Trophoblast cell (in vitro differentiated cells and primary cell): Measurements from ENCODE around the gene MTCP1.

ENCODE experiments used
- DNase-seq, 2 donors: peaks; one replicate each; pipeline ENCODE4 v3.0.0-alpha.2; 2016
- H2AFZ ChIP-seq: 2 replicates; pipeline ENCODE4 v1.6.1; 2013; ENCODE audit warnings: low read length, moderate library complexity, mild to moderate bottlenecking; ENCODE audit not compliant: insufficient read depth, poor library complexity
- H2AK5ac ChIP-seq: 2 replicates; pipeline ENCODE4 v1.6.1; 2013; ENCODE audit warnings: mild to moderate bottlenecking, low read length
- H2BK120ac ChIP-seq: 2 replicates; pipeline ENCODE4 v1.6.1; 2013; ENCODE audit warnings: low read length, mild to moderate bottlenecking, moderate library complexity; ENCODE audit not compliant: insufficient read depth, poor library complexity
- H2BK12ac ChIP-seq: 2 replicates; pipeline ENCODE4 v1.6.1; 2013; ENCODE audit warnings: mild to moderate bottlenecking, low read length, moderate library complexity
- H2BK5ac ChIP-seq: 2 replicates; pipeline ENCODE4 v1.6.1; 2013; ENCODE audit warnings: low read length, low read depth, moderate library complexity, mild to moderate bottlenecking; ENCODE audit not compliant: poor library complexity
- H3K14ac ChIP-seq: 2 replicates; pipeline ENCODE4 v1.6.1; 2013; ENCODE audit warnings: mild to moderate bottlenecking, low read length
- H3K18ac ChIP-seq: 2 replicates; pipeline ENCODE4 v1.6.1; 2013; ENCODE audit warnings: mild to moderate bottlenecking, low read length
- H3K23ac ChIP-seq: 2 replicates; pipeline ENCODE4 v1.6.1; 2013; ENCODE audit warnings: low read length
- H3K27ac ChIP-seq: 2 replicates; pipeline ENCODE4 v1.5.1; 2013; ENCODE audit warnings: low read depth, mild to moderate bottlenecking, inconsistent platforms, low read length, moderate library complexity
- H3K27me3 ChIP-seq: 2 replicates; pipeline ENCODE4 v1.6.1; 2013; ENCODE audit warnings: inconsistent platforms, mild to moderate bottlenecking, low read length, moderate library complexity; ENCODE audit not compliant: insufficient read depth
- H3K36me3 ChIP-seq, 2 experiments: 1 replicate in 1 of 2; 2 replicates in 1 of 2; pipeline ENCODE4 v1.6.1; 2013; ENCODE audit warnings: low read length in 2 of 2, mild to moderate bottlenecking in 2 of 2, moderate library complexity in 1 of 2; ENCODE audit not compliant: insufficient read depth in 2 of 2, control insufficient read depth in 1 of 2
- H3K4ac ChIP-seq: 2 replicates; pipeline ENCODE4 v1.6.1; 2013; ENCODE audit warnings: low read depth, mild to moderate bottlenecking, low read length, moderate library complexity
- H3K4me1 ChIP-seq, 2 experiments: 1 replicate in 1 of 2; 2 replicates in 1 of 2; pipeline ENCODE4 v1.6.1; 2013; ENCODE audit warnings: low read length in 2 of 2, mild to moderate bottlenecking in 2 of 2, moderate library complexity in 1 of 2; ENCODE audit not compliant: insufficient read depth in 2 of 2, control insufficient read depth in 1 of 2
- H3K4me2 ChIP-seq: 2 replicates; pipeline ENCODE4 v1.6.1; 2013; ENCODE audit warnings: inconsistent platforms, mild to moderate bottlenecking, low read length, moderate library complexity
- H3K4me3 ChIP-seq: 2 replicates; pipeline ENCODE4 v1.5.1; 2013; ENCODE audit warnings: mild to moderate bottlenecking, low read depth, low read length, inconsistent platforms
- H3K79me1 ChIP-seq: one replicate; pipeline ENCODE4 v1.6.1; 2013; ENCODE audit warnings: low read length
- H3K79me2 ChIP-seq: 2 replicates; pipeline ENCODE4 v1.6.1; 2013; ENCODE audit warnings: low read length, mild to moderate bottlenecking; ENCODE audit not compliant: control insufficient read depth, insufficient read depth, poor library complexity
- H3K9ac ChIP-seq: 2 replicates; pipeline ENCODE4 v1.6.1; 2013; ENCODE audit warnings: mild to moderate bottlenecking, low read length
- H3K9me3 ChIP-seq: 2 replicates; pipeline ENCODE4 v1.6.1; 2013; ENCODE audit warnings: low read depth, mild to moderate bottlenecking, control low read depth, inconsistent platforms, low read length; ENCODE audit not compliant: insufficient read depth
- H4K12ac ChIP-seq: 2 replicates; pipeline ENCODE4 v1.6.1; 2013; ENCODE audit warnings: low read depth, mild to moderate bottlenecking, low read length, moderate library complexity
- H4K8ac ChIP-seq: 2 replicates; pipeline ENCODE4 v1.6.1; 2013; ENCODE audit warnings: low read depth, mild to moderate bottlenecking, low read length, moderate library complexity
- H4K91ac ChIP-seq: one replicate; pipeline ENCODE4 v1.6.1; 2013; ENCODE audit warnings: low read depth, mild to moderate bottlenecking, low read length, moderate library complexity
- WGBS: extraction: QIAGEN DNeasy Blood & Tissue Kit; methylation state at CpG from one replicate; pipeline ENCODE4 v1.1.7; 2013; ENCODE audit warnings: missing lambda C conversion rate; ENCODE audit not compliant: insufficient read length, insufficient coverage; ENCODE audit errors: extremely low coverage; 5-methylcytosine and 5-hydroxymethylcytosine counted together

Gene MTCP1

DNA sequence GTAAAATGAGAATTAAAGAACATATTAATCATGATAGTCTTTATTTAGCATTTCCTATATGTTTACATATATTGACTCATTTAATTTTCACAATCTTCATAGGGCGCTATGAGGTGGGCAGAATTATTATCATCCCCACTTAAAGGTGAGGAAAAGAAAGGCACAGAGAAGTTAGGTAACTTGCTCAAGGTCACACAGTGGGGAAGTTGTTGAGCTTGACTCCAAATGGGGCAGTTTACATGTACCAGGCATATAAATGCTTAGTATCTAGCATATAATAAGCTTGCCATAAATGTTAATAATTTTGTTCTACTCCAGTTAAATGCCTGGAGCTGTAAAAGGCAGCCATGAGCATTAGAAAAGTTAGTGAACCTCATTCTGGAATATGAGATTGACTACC, 1.5 kb downstream of the MTCP1 start:
- no peak overlapping the region for H2BK120ac ChIP-seq
- no peak overlapping the region for H2AK5ac ChIP-seq
- no peak overlapping the region for H4K8ac ChIP-seq
- H2BK12ac ChIP-seq = no peak overlapping the region
- no peaks in the 10 kb centered on the region for H3K36me3 ChIP-seq
- H2BK5ac ChIP-seq = no peak overlapping the region
- H3K4me1 ChIP-seq = peaks cover 4 to 5% of the 10 kb centered on the region in 2 experiments
- H3K9me3 ChIP-seq = no peaks in the 10 kb centered on the region
- H3K9ac ChIP-seq = no peak overlapping the region
- H3K4me3 ChIP-seq = no peak overlapping the region
- peaks cover 8% of the 10 kb centered on the region for H3K79me1 ChIP-seq
- peaks cover 3% of the 10 kb centered on the region for H3K79me2 ChIP-seq
- H4K12ac ChIP-seq = no peak overlapping the region
- no peak overlapping the region for H3K18ac ChIP-seq
- no CpG with 5 or more reads among the region's 1 CpG for WGBS
- no peak overlapping the region for H3K4me2 ChIP-seq
- no peak for DNase-seq
- H4K91ac ChIP-seq = no peak overlapping the region
- H2AFZ ChIP-seq = no peak overlapping the region
- no peak overlapping the region for H3K14ac ChIP-seq
- H3K27ac ChIP-seq = no peak overlapping the region
- no peaks in the 10 kb centered on the region for H3K27me3 ChIP-seq
- H3K23ac ChIP-seq = no peak overlapping the region
- no peak overlapping the region for H3K4ac ChIP-seq

GRCh38 chrX:155068165-155068564, 2.8 kb downstream of the MTCP1 start:
- Histone ChIP-seq H2BK5ac (no peak overlapping the region), H3K27ac (no peak overlapping the region), H2BK120ac (no peak overlapping the region), H3K23ac (no peak overlapping the region), H4K8ac (no peak overlapping the region), H3K18ac (no peak overlapping the region), H2AFZ (no peak overlapping the region), H3K79me1 (peaks cover 8% of the 10 kb centered on the region), H2BK12ac (no peak overlapping the region), H3K27me3 (no peaks in the 10 kb centered on the region), H2AK5ac (no peak overlapping the region), H3K36me3 (no peaks in the 10 kb centered on the region), H4K12ac (no peak overlapping the region), H3K79me2 (peaks cover 3% of the 10 kb centered on the region), H3K9ac (no peak overlapping the region), H4K91ac (no peak overlapping the region), H3K4me3 (no peak overlapping the region), H3K9me3 (no peaks in the 10 kb centered on the region), H3K4me1 (peaks cover 4 to 5% of the 10 kb centered on the region in 2 experiments), H3K4ac (no peak overlapping the region), H3K4me2 (no peak overlapping the region), H3K14ac (no peak overlapping the region)
- no CpG with 5 or more reads among the region's 1 CpG for WGBS
- DNase-seq = peak; percentile 9 to 33

GRCh38 chrX:155065035-155065734, 5.8 kb downstream of the MTCP1 start:
- Histone ChIP-seq H2AFZ (no peak overlapping the region), H2BK12ac (no peak overlapping the region), H3K79me2 (no peaks in the 10 kb centered on the region), H2BK5ac (no peak overlapping the region), H4K12ac (no peak overlapping the region), H3K4me2 (no peak overlapping the region), H3K9ac (no peak overlapping the region), H3K4me3 (no peak overlapping the region), H3K18ac (no peak overlapping the region), H3K27me3 (no peaks in the 10 kb centered on the region), H3K4ac (no peak overlapping the region), H4K91ac (no peak overlapping the region), H3K14ac (no peak overlapping the region), H3K4me1 (peaks cover 3 to 4% of the 10 kb centered on the region in 2 experiments), H2AK5ac (no peak overlapping the region), H3K79me1 (no peaks in the 10 kb centered on the region), H3K27ac (no peak overlapping the region), H3K36me3 (peaks cover 2% of the 10 kb centered on the region in 2 experiments), H3K23ac (no peak overlapping the region), H2BK120ac (no peak overlapping the region), H3K9me3 (no peaks in the 10 kb centered on the region), H4K8ac (no peak overlapping the region)
- no CpG with 5 or more reads among the region's 8 CpGs for WGBS
- DNase-seq = no peak

- H2BK12ac ChIP-seq = no peak overlapping the region
- no peak overlapping the region for H2BK120ac ChIP-seq
- WGBS = no CpG with 5 or more reads among the region's 4 CpGs
- no peak overlapping the region for H4K91ac ChIP-seq
- no peak overlapping the region for H3K4ac ChIP-seq
- no peak overlapping the region for H3K4me2 ChIP-seq
- H3K27me3 ChIP-seq = no peaks in the 10 kb centered on the region
- H3K4me3 ChIP-seq = no peak overlapping the region
- no peaks in the 10 kb centered on the region for H3K9me3 ChIP-seq
- peaks cover 5 to 7% of the 10 kb centered on the region in 2 experiments for H3K4me1 ChIP-seq
- H4K12ac ChIP-seq = no peak overlapping the region
- H3K18ac ChIP-seq = no peak overlapping the region
- H3K79me2 ChIP-seq = no peaks in the 10 kb centered on the region
- H3K23ac ChIP-seq = no peak overlapping the region
- no peak overlapping the region for H2BK5ac ChIP-seq
- H3K9ac ChIP-seq = no peak overlapping the region
- no peak overlapping the region for H3K14ac ChIP-seq
- H3K27ac ChIP-seq = no peak overlapping the region
- H2AK5ac ChIP-seq = no peak overlapping the region
- DNase-seq = no peak
- no peak overlapping the region for H4K8ac ChIP-seq
- no peaks in the 10 kb centered on the region for H3K79me1 ChIP-seq
- H2AFZ ChIP-seq = no peak overlapping the region
- peaks cover 2 to 3% of the 10 kb centered on the region in 2 experiments for H3K36me3 ChIP-seq
These were observed 9.2 kb downstream of the MTCP1 start for GRCh38 chrX:155061760-155062159.
